ENCODE data around the gene MELK.
A peak's percentile ranks its signal among the peaks of the same experiment; 100 is the strongest.
"Not testable (repeated sequence)": the region's sequence is repeated elsewhere in the genome, so short reads cannot be mapped to it uniquely, and the experiment has no call there.

MELK gene

GRCh38 chr9:36551129-36551528 lies 21.6 kb upstream of the MELK start:
- peaks cover 9% of the 10 kb centered on the region for H3K27me3 ChIP-seq (ENCODE audit: control insufficient read depth, insufficient read depth, low read length)
- no peaks in the 10 kb centered on the region for H3K36me3 ChIP-seq (ENCODE audit: insufficient read depth, low read length)
- H3K4me3 ChIP-seq (ENCODE audit: low read length): no peak overlapping the region
- H3K9ac ChIP-seq (ENCODE audit: low read depth, low read length): no peak overlapping the region
- peaks cover 8% of the 10 kb centered on the region for H3K4me1 ChIP-seq (ENCODE audit: control insufficient read depth, insufficient read depth, low read length)
- H3K4me2 ChIP-seq (ENCODE audit: low read length): no peak overlapping the region
- H3K9me3 ChIP-seq (replicated peaks; ENCODE audit: low read length): no peaks in the 10 kb centered on the region

GRCh38 chr9:36551910-36552309 lies 20.8 kb upstream of the MELK start:
- Histone ChIP-seq H3K4me2 (ENCODE audit: low read length) (no peak overlapping the region), H3K36me3 (ENCODE audit: insufficient read depth, low read length) (no peaks in the 10 kb centered on the region), H3K4me1 (ENCODE audit: control insufficient read depth, insufficient read depth, low read length) (peaks cover 8% of the 10 kb centered on the region), H3K9me3 (replicated peaks; ENCODE audit: low read length) (no peaks in the 10 kb centered on the region), H3K27me3 (ENCODE audit: control insufficient read depth, insufficient read depth, low read length) (peaks cover 9% of the 10 kb centered on the region), H3K4me3 (ENCODE audit: low read length) (no peak overlapping the region), H3K9ac (ENCODE audit: low read depth, low read length) (no peak overlapping the region)

- no peaks in the 10 kb centered on the region for H3K36me3 ChIP-seq (ENCODE audit: insufficient read depth, low read length)
- H3K27me3 ChIP-seq (ENCODE audit: control insufficient read depth, insufficient read depth, low read length): no peaks in the 10 kb centered on the region
- H3K4me3 ChIP-seq (ENCODE audit: low read length): no peak overlapping the region
- H3K4me2 ChIP-seq (ENCODE audit: low read length): no peak overlapping the region
- no peaks in the 10 kb centered on the region for H3K9me3 ChIP-seq (replicated peaks; ENCODE audit: low read length)
- peaks cover 8% of the 10 kb centered on the region for H3K4me1 ChIP-seq (ENCODE audit: control insufficient read depth, insufficient read depth, low read length)
- no peak overlapping the region for H3K9ac ChIP-seq (ENCODE audit: low read depth, low read length)
These were observed 13.5 kb upstream of the MELK start for GRCh38 chr9:36559036-36559695.

- H3K4me2 ChIP-seq (ENCODE audit: low read length): no peak overlapping the region
- peaks cover 8% of the 10 kb centered on the region for H3K4me1 ChIP-seq (ENCODE audit: control insufficient read depth, insufficient read depth, low read length)
- no peaks in the 10 kb centered on the region for H3K36me3 ChIP-seq (ENCODE audit: insufficient read depth, low read length)
- no peaks in the 10 kb centered on the region for H3K27me3 ChIP-seq (ENCODE audit: control insufficient read depth, insufficient read depth, low read length)
- H3K9me3 ChIP-seq (replicated peaks; ENCODE audit: low read length): no peaks in the 10 kb centered on the region
- no peak overlapping the region for H3K9ac ChIP-seq (ENCODE audit: low read depth, low read length)
- no peak overlapping the region for H3K4me3 ChIP-seq (ENCODE audit: low read length)
These were observed 11.9 kb upstream of the MELK start for GRCh38 chr9:36560771-36561170.

- not testable (repeated sequence) for H3K9ac ChIP-seq (ENCODE audit: low read depth, low read length); H3K9me3 ChIP-seq (replicated peaks; ENCODE audit: low read length); H3K36me3 ChIP-seq (ENCODE audit: insufficient read depth, low read length); H3K4me3 ChIP-seq (ENCODE audit: low read length); H3K27me3 ChIP-seq (ENCODE audit: control insufficient read depth, insufficient read depth, low read length); H3K4me2 ChIP-seq (ENCODE audit: low read length)
- peaks cover 20% of the 10 kb centered on the region for H3K4me1 ChIP-seq (ENCODE audit: control insufficient read depth, insufficient read depth, low read length)
These were observed 9.9 kb upstream of the MELK start for GRCh38 chr9:36562801-36563200.

GRCh38 chr9:36566813-36567221 lies 5.9 kb upstream of the MELK start:
- H3K4me3 ChIP-seq (ENCODE audit: low read length): no peak overlapping the region
- no peaks in the 10 kb centered on the region for H3K36me3 ChIP-seq (ENCODE audit: insufficient read depth, low read length)
- peaks cover 12% of the 10 kb centered on the region for H3K4me1 ChIP-seq (ENCODE audit: control insufficient read depth, insufficient read depth, low read length)
- peak overlapping the region; percentile 61 for H3K9ac ChIP-seq (ENCODE audit: low read depth, low read length)
- H3K27me3 ChIP-seq (ENCODE audit: control insufficient read depth, insufficient read depth, low read length): no peaks in the 10 kb centered on the region
- no peaks in the 10 kb centered on the region for H3K9me3 ChIP-seq (replicated peaks; ENCODE audit: low read length)
- H3K4me2 ChIP-seq (ENCODE audit: low read length): peak overlapping the region; percentile 14

- H3K36me3 ChIP-seq (ENCODE audit: insufficient read depth, low read length); H3K27me3 ChIP-seq (ENCODE audit: control insufficient read depth, insufficient read depth, low read length); H3K4me3 ChIP-seq (ENCODE audit: low read length); H3K9ac ChIP-seq (ENCODE audit: low read depth, low read length); H3K9me3 ChIP-seq (replicated peaks; ENCODE audit: low read length); H3K4me2 ChIP-seq (ENCODE audit: low read length): not testable (repeated sequence)
- H3K4me1 ChIP-seq (ENCODE audit: control insufficient read depth, insufficient read depth, low read length): peaks cover 13% of the 10 kb centered on the region
These were observed 4.0 kb upstream of the MELK start for GRCh38 chr9:36568681-36569080.

- H3K4me3 ChIP-seq (ENCODE audit: low read length): no peak overlapping the region
- H3K9ac ChIP-seq (ENCODE audit: low read depth, low read length): no peak overlapping the region
- no peaks in the 10 kb centered on the region for H3K27me3 ChIP-seq (ENCODE audit: control insufficient read depth, insufficient read depth, low read length)
- H3K9me3 ChIP-seq (replicated peaks; ENCODE audit: low read length): no peaks in the 10 kb centered on the region
- H3K4me1 ChIP-seq (ENCODE audit: control insufficient read depth, insufficient read depth, low read length): peaks cover 33% of the 10 kb centered on the region
- H3K4me2 ChIP-seq (ENCODE audit: low read length): no peak overlapping the region
- no peaks in the 10 kb centered on the region for H3K36me3 ChIP-seq (ENCODE audit: insufficient read depth, low read length)
These were observed 1.4 kb upstream of the MELK start for GRCh38 chr9:36571333-36571732.

- not testable (repeated sequence) for H3K9me3 ChIP-seq (replicated peaks; ENCODE audit: low read length); H3K27me3 ChIP-seq (ENCODE audit: control insufficient read depth, insufficient read depth, low read length); H3K36me3 ChIP-seq (ENCODE audit: insufficient read depth, low read length)
- H3K4me2 ChIP-seq (ENCODE audit: low read length): peak overlapping the region; percentile 98
- H3K9ac ChIP-seq (ENCODE audit: low read depth, low read length): peak overlapping the region; percentile 90
- H3K4me1 ChIP-seq (ENCODE audit: control insufficient read depth, insufficient read depth, low read length): peaks cover 32% of the 10 kb centered on the region
- H3K4me3 ChIP-seq (ENCODE audit: low read length): peak overlapping the region; percentile 94
These were observed 1.4 kb downstream of the MELK start for GRCh38 chr9:36574045-36574444.

- Histone ChIP-seq H3K36me3 (ENCODE audit: insufficient read depth, low read length) (no peaks in the 10 kb centered on the region), H3K9me3 (replicated peaks; ENCODE audit: low read length) (no peaks in the 10 kb centered on the region), H3K4me2 (ENCODE audit: low read length) (peak overlapping the region; percentile 63), H3K4me3 (ENCODE audit: low read length) (peak overlapping the region; percentile 26), H3K27me3 (ENCODE audit: control insufficient read depth, insufficient read depth, low read length) (no peaks in the 10 kb centered on the region), H3K4me1 (ENCODE audit: control insufficient read depth, insufficient read depth, low read length) (peaks cover 32% of the 10 kb centered on the region), H3K9ac (ENCODE audit: low read depth, low read length) (peak overlapping the region; percentile 11)
These were observed 2.8 kb downstream of the MELK start for GRCh38 chr9:36575411-36575882.

- Histone ChIP-seq H3K4me1 (ENCODE audit: control insufficient read depth, insufficient read depth, low read length) (peaks cover 32% of the 10 kb centered on the region), H3K36me3 (ENCODE audit: insufficient read depth, low read length) (peaks cover 4% of the 10 kb centered on the region), H3K9me3 (replicated peaks; ENCODE audit: low read length) (no peaks in the 10 kb centered on the region), H3K4me3 (ENCODE audit: low read length) (no peak overlapping the region), H3K4me2 (ENCODE audit: low read length) (no peak overlapping the region), H3K27me3 (ENCODE audit: control insufficient read depth, insufficient read depth, low read length) (no peaks in the 10 kb centered on the region), H3K9ac (ENCODE audit: low read depth, low read length) (no peak overlapping the region)
These were observed 4.2 kb downstream of the MELK start for GRCh38 chr9:36576866-36577265.
